Upper lobe of left lung (tissue), 6 donors: ENCODE results near the gene C15orf61. TPM values are rescaled to one million over a fixed set of nuclear protein-coding genes. Genes with fewer than 3 reads are reported as not detected.

Experiments
- ATAC-seq, 2 donors: fragments of 200-7000 bp; cut with Tn5 transposase; one replicate each; pipeline ENCODE4 v1.9.1; 2022; ENCODE audit warnings: mild to moderate bottlenecking in 2 of 2, moderate library complexity in 2 of 2; ENCODE audit not compliant: low FRiP score in 2 of 2
- DNase-seq, 2 donors: peaks; one replicate each; pipeline ENCODE4 v3.0.0-alpha.2; 2019 to 2020
- H3K27ac ChIP-seq, 4 donors: fragments of 200-600 bp; sonication (generic); one replicate each; pipeline ENCODE4 v1.5.1; 2016 to 2019
- H3K27me3 ChIP-seq, 4 donors: fragments of 200-600 bp; sonication (generic); one replicate each; pipeline ENCODE4 v1.5.1; 2017 to 2019
- H3K36me3 ChIP-seq, 4 donors: fragments of 200-600 bp; sonication (generic); one replicate each; pipeline ENCODE4 v1.5.1; 2016 to 2019
- H3K4me1 ChIP-seq, 4 donors: fragments of 200-600 bp; sonication (generic); one replicate each; pipeline ENCODE4 v1.5.1; 2018 to 2019
- H3K4me3 ChIP-seq, 4 donors: fragments of 200-600 bp; sonication (generic); one replicate each; pipeline ENCODE4 v1.5.1; 2017 to 2019; ENCODE audit warnings: mild to moderate bottlenecking in 2 of 4, moderate library complexity in 1 of 4
- H3K9me3 ChIP-seq, 4 donors: fragments of 200-600 bp; sonication (generic); one replicate each; pipeline ENCODE4 v1.5.1; 2018 to 2019
- EP300 ChIP-seq, 4 donors: sonication (generic); formaldehyde crosslinking; IDR thresholded peaks; one replicate each; pipeline ENCODE4 v1.5.1; 2017; ENCODE audit warnings: antibody characterized with exemption in 4 of 4, control low read depth in 2 of 4
- POLR2A ChIP-seq, 4 donors: fragments of 450-650 bp; IDR thresholded peaks; one replicate each; pipeline ENCODE4 v1.5.1; 2016 to 2017; ENCODE audit warnings: antibody characterized with exemption in 4 of 4, mild to moderate bottlenecking in 2 of 4
- POLR2AphosphoS5 ChIP-seq, 2 donors: sonication (generic); formaldehyde crosslinking; IDR thresholded peaks; one replicate each; pipeline ENCODE4 v1.5.1; 2017; ENCODE audit warnings: antibody characterized with exemption in 2 of 2
- WGBS, 2 donors: methylation state at CpG; one replicate each; pipeline ENCODE4 v1.1.5; 2017 to 2018; 5-methylcytosine and 5-hydroxymethylcytosine counted together
- total RNA-seq, 6 donors: library from RNA; depleted of rRNA in 4 of 6; stranded (reverse); fragments of >200 nt in 4 of 6; gene quantifications; one replicate each; pipeline versions ENCODE4 v1.1.0 to v1.2.1, GENCODE V29; 2016 to 2021
- TF ChIP-seq, protein P1 (sequence below), 6 experiments: fragments of 450-650 bp in 4 of 6; fragments of 200-600 bp in 2 of 6; sonication (generic) in 2 of 6; IDR thresholded peaks; one replicate each; pipeline ENCODE4 v1.5.1; 2016 to 2019; ENCODE audit warnings: antibody characterized with exemption in 6 of 6
- donor health status: DM: no; HTN: no; CAD: no; lungs with moderate emphysema.
- donor health status: DM: no; HTN: yes; CAD: no; lungs with severe emphysema.

C15orf61 gene
- total RNA-seq, 6 donors from 2014 or later, result 2.7 to 10.8 (median 6.7) TPM

DNA sequence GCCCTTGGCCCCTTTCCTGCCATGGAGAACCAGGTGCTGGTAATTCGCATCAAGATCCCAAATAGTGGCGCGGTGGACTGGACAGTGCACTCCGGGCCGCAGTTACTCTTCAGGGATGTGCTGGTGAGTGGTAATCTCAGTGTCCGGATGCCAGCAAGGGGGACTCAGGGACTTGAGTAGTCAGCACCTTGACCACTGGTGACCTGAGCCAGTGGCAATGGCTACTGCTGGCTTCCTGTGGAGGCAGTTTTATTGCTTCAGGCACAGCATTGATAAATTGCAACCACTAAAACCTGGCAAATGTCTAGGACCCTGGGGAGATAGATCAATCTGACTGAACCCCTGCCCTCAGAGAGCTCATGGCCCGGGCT lies 22.4 kb downstream of the C15orf61 start:
- H3K9me3 ChIP-seq, result no peaks in the 10 kb centered on the region
- DNase-seq (peak in 1 of 2 donors; percentile 27), ATAC-seq (no peak)
- TF ChIP-seq POLR2AphosphoS5 (IDR thresholded peaks at IDR 0.05), result no peak
- TF ChIP-seq EP300 (IDR thresholded peaks at IDR 0.05), result no peak
- no peak for TF ChIP-seq POLR2A (IDR thresholded peaks at IDR 0.05)
- TF ChIP-seq, protein P1, sequence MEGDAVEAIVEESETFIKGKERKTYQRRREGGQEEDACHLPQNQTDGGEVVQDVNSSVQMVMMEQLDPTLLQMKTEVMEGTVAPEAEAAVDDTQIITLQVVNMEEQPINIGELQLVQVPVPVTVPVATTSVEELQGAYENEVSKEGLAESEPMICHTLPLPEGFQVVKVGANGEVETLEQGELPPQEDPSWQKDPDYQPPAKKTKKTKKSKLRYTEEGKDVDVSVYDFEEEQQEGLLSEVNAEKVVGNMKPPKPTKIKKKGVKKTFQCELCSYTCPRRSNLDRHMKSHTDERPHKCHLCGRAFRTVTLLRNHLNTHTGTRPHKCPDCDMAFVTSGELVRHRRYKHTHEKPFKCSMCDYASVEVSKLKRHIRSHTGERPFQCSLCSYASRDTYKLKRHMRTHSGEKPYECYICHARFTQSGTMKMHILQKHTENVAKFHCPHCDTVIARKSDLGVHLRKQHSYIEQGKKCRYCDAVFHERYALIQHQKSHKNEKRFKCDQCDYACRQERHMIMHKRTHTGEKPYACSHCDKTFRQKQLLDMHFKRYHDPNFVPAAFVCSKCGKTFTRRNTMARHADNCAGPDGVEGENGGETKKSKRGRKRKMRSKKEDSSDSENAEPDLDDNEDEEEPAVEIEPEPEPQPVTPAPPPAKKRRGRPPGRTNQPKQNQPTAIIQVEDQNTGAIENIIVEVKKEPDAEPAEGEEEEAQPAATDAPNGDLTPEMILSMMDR (IDR thresholded peaks at IDR 0.05), result no peak
- H3K4me3 ChIP-seq, result peak overlapping the region; percentile 38 to 89 (median 86)
- peak overlapping the region; percentile 83 to 90 (median 86) for H3K27ac ChIP-seq
- peaks cover 0 to 7% (median 0%) of the 10 kb centered on the region in 4 donors for H3K36me3 ChIP-seq
- peaks cover 12 to 35% (median 24%) of the 10 kb centered on the region in 4 donors for H3K4me1 ChIP-seq
- H3K27me3 ChIP-seq, result no peaks in the 10 kb centered on the region
- WGBS, 2 donors, result 51 to 64% methylated on average over 7 of the region's 7 CpGs

DNA sequence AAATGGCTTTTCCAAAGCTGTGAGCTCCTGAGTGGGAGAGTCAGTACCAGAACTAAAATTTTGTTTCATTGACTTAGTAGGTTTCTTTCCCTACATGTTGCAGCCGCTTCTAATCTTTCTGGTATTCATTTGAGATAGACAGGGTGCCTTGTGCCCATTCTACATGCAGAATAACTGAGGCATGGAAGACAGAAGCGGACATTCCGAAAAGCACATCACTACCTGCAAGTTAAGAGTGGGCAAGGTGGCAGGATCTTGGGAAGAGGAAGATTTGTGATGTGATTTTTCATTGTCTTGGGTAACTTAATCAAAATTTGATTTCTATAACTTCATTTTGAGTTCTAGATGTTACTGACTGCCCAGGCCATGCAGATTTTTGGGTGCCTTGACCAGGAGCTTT lies 23.5 kb downstream of the C15orf61 start:
- 81 to 98% methylated on average over 3 of the region's 3 CpGs for WGBS, 2 donors
- Histone ChIP-seq H3K4me3 (no peak overlapping the region), H3K4me1 (peaks cover 12 to 46% (median 35%) of the 10 kb centered on the region in 4 donors), H3K9me3 (no peaks in the 10 kb centered on the region), H3K36me3 (peaks cover 0 to 7% (median 0%) of the 10 kb centered on the region in 4 donors), H3K27ac (no peak overlapping the region), H3K27me3 (no peaks in the 10 kb centered on the region)
- TF ChIP-seq, protein P1 (IDR thresholded peaks at IDR 0.05), result no peak
- no peak for TF ChIP-seq EP300 (IDR thresholded peaks at IDR 0.05)
- TF ChIP-seq POLR2A (IDR thresholded peaks at IDR 0.05), result no peak
- TF ChIP-seq POLR2AphosphoS5 (IDR thresholded peaks at IDR 0.05), result no peak
- ATAC-seq (no peak), DNase-seq (no peak)

DNA sequence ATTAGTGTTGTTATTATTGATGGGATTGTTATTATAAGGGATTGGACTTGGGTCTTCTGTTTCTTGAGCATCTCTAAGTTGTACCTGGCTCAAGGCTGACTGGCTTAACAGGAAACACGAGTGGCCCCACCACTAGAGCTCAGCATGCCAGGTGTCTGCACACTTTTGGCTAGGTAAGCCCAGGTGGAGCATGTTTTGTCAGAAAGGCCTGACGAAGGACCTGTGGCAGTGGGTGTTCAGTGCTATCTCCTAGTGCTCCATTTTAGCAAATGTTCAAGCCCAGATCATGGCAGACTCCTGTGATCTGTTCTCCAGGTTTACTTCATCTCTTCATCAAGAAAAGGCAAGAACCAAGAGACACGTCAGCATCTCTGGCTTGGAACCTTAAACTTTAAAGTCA lies 24.9 kb downstream of the C15orf61 start:
- Histone ChIP-seq H3K27me3 (no peaks in the 10 kb centered on the region), H3K36me3 (peaks cover 0 to 14% (median 0%) of the 10 kb centered on the region in 4 donors), H3K4me3 (no peak overlapping the region), H3K4me1 (peaks cover 12 to 44% (median 37%) of the 10 kb centered on the region in 4 donors), H3K9me3 (no peaks in the 10 kb centered on the region), H3K27ac (no peak overlapping the region)
- WGBS, 2 donors, result 68 to 84% methylated on average over 3 of the region's 3 CpGs
- ATAC-seq (no peak), DNase-seq (no peak)
- TF ChIP-seq POLR2A (IDR thresholded peaks at IDR 0.05), result no peak

DNA sequence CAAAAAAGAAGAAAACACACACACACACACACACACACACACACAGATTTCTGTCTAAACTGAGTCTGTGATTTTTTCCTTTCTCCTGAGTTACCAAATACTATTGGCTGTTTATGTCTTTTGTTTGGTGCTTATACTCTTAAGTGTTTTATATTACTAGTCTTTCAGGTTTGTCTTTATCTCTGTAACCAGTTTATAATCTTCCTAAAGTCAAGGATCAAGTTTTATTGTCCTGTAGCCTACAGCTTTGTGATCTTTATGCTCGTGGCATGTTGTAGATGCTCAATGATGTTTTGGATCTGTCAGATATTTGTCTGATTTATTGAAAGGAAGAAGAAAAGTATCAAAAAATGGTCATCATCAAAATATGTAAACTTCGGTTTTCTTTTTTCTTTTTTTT lies 26.1 kb downstream of the C15orf61 start:
- TF ChIP-seq POLR2AphosphoS5 (IDR thresholded peaks at IDR 0.05) (no peak), EP300 (IDR thresholded peaks at IDR 0.05) (no peak), POLR2A (IDR thresholded peaks at IDR 0.05) (no peak)
- TF ChIP-seq, protein P1 (IDR thresholded peaks at IDR 0.05), result no peak
- Histone ChIP-seq H3K4me1 (peaks cover 12 to 38% (median 32%) of the 10 kb centered on the region in 4 donors), H3K9me3 (no peaks in the 10 kb centered on the region), H3K36me3 (peaks cover 0 to 21% (median 0%) of the 10 kb centered on the region in 4 donors), H3K27me3 (no peaks in the 10 kb centered on the region), H3K4me3 (no peak overlapping the region), H3K27ac (no peak overlapping the region)
- WGBS, 2 donors, result 89 to 94% methylated on average over 2 of the region's 2 CpGs
- no peak for DNase-seq
- no peak for ATAC-seq

DNA sequence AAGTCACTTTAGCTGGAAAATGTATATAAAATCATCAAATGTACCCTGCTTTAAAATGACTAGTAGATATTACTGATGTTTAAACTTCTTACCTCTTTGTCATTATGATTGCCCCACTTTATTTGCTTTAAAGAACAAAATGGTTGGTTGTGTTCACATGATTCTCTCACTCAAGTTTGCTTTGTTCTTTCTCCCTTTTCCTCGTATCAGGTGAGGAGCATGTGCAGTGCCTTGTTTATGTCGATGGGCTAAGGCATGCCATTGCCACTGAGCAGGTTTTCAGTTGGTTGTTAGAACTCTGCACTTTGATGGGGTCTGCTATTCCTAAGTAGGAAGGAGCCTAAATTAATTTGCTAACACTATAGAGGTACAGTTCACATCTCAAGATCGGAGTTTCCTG lies 26.9 kb downstream of the C15orf61 start:
- Histone ChIP-seq H3K36me3 (peaks cover 0 to 21% (median 0%) of the 10 kb centered on the region in 4 donors), H3K27me3 (no peaks in the 10 kb centered on the region), H3K4me1 (peaks cover 12 to 38% (median 32%) of the 10 kb centered on the region in 4 donors), H3K9me3 (no peaks in the 10 kb centered on the region), H3K27ac (no peak overlapping the region), H3K4me3 (no peak overlapping the region)
- no peak for DNase-seq
- 80 to 96% methylated on average over 3 of the region's 3 CpGs for WGBS, 2 donors
- ATAC-seq, result no peak
- TF ChIP-seq POLR2AphosphoS5 (IDR thresholded peaks at IDR 0.05) (no peak), EP300 (IDR thresholded peaks at IDR 0.05) (no peak), POLR2A (IDR thresholded peaks at IDR 0.05) (no peak)
- TF ChIP-seq, protein P1 (IDR thresholded peaks at IDR 0.05), result no peak
